D721Med (cell line): ENCODE measurements around the gene CAMK2D.

ENCODE experiments used
- DNase-seq: peaks from one replicate; pipeline ENCODE4 v3.0.0; 2011; ENCODE audit warnings: low spot score; ENCODE audit not compliant: insufficient read length
- FAIRE-seq: peaks from 2 replicates; lab custom pipeline; 2011; peaks lifted over from hg19 to GRCh38; lab: Jason Lieb, UNC
- TF ChIP-seq, protein P1 (sequence below): IDR thresholded peaks from 2 replicates; pipeline ENCODE4 v1.5.1; 2012; ENCODE audit warnings: mild to moderate bottlenecking, control low read depth; ENCODE audit not compliant: insufficient read depth; ENCODE audit errors: missing control alignments

Gene CAMK2D

DNA sequence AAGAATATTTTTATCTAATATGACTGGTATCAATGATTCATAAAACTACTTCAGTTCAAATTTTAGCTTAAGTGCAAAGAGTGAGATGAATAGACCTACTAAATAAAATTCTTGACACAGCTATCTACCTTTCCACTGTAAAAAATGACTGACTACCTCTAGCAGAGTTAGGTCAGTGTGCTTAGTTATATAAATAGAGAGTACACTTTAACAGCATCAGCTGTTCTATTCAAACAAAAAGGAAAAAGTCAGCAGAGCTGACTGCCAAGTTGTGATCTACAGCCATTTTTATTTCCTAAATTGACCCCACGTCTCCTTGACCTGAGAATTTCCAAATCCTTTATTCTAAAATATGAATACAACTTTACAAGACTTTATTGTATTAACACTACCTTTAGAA, 262.4 kb downstream of the CAMK2D start:
- TF ChIP-seq, protein P1, sequence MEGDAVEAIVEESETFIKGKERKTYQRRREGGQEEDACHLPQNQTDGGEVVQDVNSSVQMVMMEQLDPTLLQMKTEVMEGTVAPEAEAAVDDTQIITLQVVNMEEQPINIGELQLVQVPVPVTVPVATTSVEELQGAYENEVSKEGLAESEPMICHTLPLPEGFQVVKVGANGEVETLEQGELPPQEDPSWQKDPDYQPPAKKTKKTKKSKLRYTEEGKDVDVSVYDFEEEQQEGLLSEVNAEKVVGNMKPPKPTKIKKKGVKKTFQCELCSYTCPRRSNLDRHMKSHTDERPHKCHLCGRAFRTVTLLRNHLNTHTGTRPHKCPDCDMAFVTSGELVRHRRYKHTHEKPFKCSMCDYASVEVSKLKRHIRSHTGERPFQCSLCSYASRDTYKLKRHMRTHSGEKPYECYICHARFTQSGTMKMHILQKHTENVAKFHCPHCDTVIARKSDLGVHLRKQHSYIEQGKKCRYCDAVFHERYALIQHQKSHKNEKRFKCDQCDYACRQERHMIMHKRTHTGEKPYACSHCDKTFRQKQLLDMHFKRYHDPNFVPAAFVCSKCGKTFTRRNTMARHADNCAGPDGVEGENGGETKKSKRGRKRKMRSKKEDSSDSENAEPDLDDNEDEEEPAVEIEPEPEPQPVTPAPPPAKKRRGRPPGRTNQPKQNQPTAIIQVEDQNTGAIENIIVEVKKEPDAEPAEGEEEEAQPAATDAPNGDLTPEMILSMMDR: no peak
- no peak for FAIRE-seq

DNA sequence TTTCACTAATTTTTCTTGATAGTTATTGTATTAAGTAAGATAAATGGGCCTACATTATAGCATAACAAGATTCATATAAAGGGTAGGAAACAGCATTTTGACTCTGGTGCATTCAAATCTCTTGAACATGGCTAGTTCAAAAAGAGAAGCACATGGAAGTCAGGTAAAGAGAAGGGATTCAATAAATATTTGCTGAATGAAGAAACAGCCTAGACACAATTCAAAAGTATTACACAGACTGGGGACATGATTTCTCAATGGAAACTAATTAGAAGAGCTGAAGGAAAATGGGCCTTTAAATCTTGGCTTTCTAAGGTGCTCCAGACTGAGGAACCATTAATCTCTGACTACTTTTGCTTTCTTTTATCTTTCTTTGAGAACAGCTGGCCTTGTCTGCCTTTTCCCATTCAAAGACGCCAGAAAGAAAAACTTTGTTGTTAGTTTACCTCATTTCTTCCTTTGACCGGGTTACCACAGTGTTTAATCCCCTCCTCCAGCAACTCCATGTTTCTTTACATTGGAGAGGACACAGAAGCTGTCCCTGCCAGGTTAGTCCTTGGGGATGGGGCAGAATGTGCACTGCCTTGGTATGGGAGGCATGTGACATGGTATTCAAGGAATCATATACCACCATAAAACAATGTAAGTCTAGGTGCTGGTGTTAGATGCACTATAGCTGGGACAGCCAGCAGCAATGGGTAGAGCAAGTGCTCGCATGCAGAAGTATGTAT, 264.2 kb downstream of the CAMK2D start:
- DNase-seq (no peak), FAIRE-seq (no peak)
- TF ChIP-seq, protein P1: no peak

More for the DNA sequence above, 262.4 kb downstream of the CAMK2D start:
- no peak for DNase-seq

DNA sequence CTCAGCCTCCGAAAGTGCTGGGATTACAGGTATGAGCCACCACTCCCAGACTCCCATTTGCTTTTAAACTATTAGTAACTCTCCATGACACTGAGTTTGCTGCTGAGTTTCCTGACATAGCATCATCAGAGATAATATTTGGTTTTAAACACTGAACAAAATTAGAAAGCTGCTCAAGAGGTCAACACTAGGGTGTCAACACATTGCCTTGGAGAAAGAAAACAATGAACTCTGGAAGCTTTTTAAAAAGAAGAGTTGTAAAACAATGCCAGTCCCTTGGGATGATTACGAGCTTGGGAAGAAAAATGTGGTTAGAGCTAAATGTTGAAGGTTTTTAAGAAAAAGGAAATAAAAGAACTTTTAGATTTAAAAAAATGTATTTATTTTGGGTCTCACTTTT, 264.8 kb downstream of the CAMK2D start:
- DNase-seq (no peak), FAIRE-seq (no peak)
- TF ChIP-seq, protein P1: no peak

DNA sequence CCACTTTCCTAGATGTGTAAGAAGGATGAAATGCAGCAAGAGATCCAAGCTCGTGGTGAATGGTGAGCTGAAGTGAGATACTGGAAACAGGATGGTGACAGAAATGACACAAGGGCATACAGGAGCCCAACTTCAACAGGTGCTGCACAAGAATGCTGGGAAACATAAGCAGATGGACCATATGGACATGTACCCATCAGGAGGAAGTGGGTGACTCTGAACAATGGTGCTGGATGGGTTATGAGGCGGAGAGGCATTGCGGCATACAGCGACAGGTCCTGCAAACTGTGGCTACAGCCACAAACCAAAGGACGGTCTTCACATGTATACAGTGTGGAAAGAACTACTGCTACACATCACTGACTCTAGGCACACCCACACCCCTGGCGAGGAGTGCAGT, 265.7 kb downstream of the CAMK2D start:
- TF ChIP-seq, protein P1: no peak
- no peak for DNase-seq
- no peak for FAIRE-seq

DNA sequence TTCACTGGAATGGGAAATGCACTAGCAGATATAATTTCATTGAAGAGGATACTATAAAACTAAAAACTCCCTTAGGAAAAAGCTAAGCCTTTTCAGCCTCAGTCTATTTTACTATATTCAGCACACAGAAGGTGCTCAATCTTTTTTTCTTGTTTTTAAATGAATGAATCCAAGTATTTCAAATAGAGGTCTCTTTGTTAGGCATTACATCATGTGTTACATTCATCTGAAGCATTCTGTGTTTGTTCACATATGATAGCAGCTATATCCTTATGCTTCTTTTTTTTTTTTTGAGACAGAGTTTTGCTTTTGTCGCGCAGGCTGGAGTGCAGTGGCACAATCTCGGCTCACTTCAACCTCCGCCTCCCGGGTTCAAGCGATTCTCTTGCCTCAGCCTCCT, 278.4 kb downstream of the CAMK2D start:
- DNase-seq (no peak), FAIRE-seq (no peak)
- TF ChIP-seq, protein P1: no peak

DNA sequence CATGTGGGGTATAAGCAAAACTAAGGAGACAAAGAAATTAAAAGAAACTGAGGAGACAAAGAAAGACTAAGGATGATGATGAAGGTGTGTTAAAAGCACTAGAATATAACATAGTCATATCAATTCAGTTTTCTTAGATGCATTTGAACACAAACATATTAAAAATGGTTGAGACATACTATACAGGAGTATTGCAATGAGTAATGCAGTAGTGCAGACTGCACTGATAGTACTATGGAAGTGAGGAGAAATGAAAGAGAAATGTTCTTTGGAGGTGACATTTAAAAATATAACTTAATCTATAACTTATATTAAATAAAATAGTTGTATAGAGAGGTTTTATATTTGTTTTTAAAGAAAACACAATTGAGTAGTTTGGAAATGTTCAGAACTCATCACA, 279.2 kb downstream of the CAMK2D start:
- FAIRE-seq: no peak
- TF ChIP-seq, protein P1: no peak
- no peak for DNase-seq

DNA sequence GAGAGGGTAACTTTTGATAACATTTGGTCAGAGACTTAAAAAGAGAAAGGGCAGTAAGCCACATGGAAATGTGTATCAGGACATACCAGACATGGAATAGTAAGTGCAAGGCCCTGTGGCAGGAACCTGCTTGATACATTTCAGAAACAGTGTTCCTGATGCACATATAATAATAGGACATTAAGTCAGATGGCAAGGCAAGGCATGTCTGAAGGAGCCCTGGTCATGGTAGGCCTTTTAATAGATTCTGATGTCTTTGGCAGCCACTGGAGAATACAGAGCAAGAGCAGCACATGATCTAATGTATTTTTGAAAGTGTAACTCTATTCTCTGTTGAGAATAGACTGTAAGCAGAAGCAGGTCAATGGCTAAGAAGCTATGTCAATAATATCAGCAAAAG, 279.7 kb downstream of the CAMK2D start:
- TF ChIP-seq, protein P1: no peak
- DNase-seq (no peak), FAIRE-seq (no peak)
